DND-41 (cell line): ENCODE measurements around the gene SLC1A7.

Source experiments
- ATAC-seq: fragments of 200-7000 bp; cut with Tn5 transposase; 3 replicates; pipeline ENCODE4 v1.9.1; 2021; ENCODE audit warnings: low read depth; ENCODE audit not compliant: insufficient read depth
- DNase-seq: peaks from one replicate; pipeline ENCODE4 v3.0.0-alpha.2; 2020
- H2AFZ ChIP-seq: 2 replicates; pipeline ENCODE4 v1.6.0; 2012; ENCODE audit warnings: low read depth, low read length
- H3K27ac ChIP-seq: 2 replicates; pipeline ENCODE4 v1.5.1; 2012; ENCODE audit warnings: low read length, inconsistent platforms
- H3K27me3 ChIP-seq: fragments of 200-600 bp; sonication (generic); 2 replicates; pipeline ENCODE4 v1.6.0; 2012; ENCODE audit warnings: low read length, mild to moderate bottlenecking, inconsistent platforms; ENCODE audit not compliant: insufficient read depth, poor library complexity
- H3K36me3 ChIP-seq: 2 replicates; pipeline ENCODE4 v1.5.1; 2012; ENCODE audit warnings: low read length, inconsistent platforms; ENCODE audit not compliant: insufficient read depth
- H3K4me1 ChIP-seq: 2 replicates; pipeline ENCODE4 v1.5.1; 2012; ENCODE audit warnings: mild to moderate bottlenecking, low read length; ENCODE audit not compliant: insufficient read depth
- H3K4me2 ChIP-seq: 2 replicates; pipeline ENCODE4 v1.6.0; 2012; ENCODE audit warnings: mild to moderate bottlenecking, moderate library complexity, low read length, inconsistent platforms; ENCODE audit not compliant: insufficient read depth
- H3K4me3 ChIP-seq, 2 experiments: fragments of 200-600 bp in 1 of 2; shearing (Covaris generic) in 1 of 2; 2 replicates each; pipeline ENCODE4 v1.5.1; 2012 to 2016; ENCODE audit warnings: inconsistent platforms in 2 of 2, low read length in 2 of 2, mild to moderate bottlenecking in 2 of 2, low read depth in 1 of 2, moderate library complexity in 1 of 2
- H3K79me2 ChIP-seq: 2 replicates; pipeline ENCODE4 v1.6.0; 2012; ENCODE audit warnings: low read length, inconsistent platforms; ENCODE audit not compliant: insufficient read depth
- H3K9ac ChIP-seq: 2 replicates; pipeline ENCODE4 v1.6.0; 2012; ENCODE audit warnings: low read depth, mild to moderate bottlenecking, inconsistent platforms, low read length, moderate library complexity
- H3K9me3 ChIP-seq: 2 replicates; pipeline ENCODE4 v1.5.1; 2012; ENCODE audit warnings: low read length, moderate library complexity, mild to moderate bottlenecking, inconsistent platforms; ENCODE audit not compliant: insufficient read depth, severe bottlenecking
- H4K20me1 ChIP-seq: 2 replicates; pipeline ENCODE4 v1.6.0; 2012; ENCODE audit warnings: low read length; ENCODE audit not compliant: insufficient read depth
- EZH2 ChIP-seq: IDR thresholded peaks from 3 replicates; pipeline ENCODE4 v1.6.1; 2012; ENCODE audit warnings: borderline replicate concordance, low read depth, mild to moderate bottlenecking, moderate library complexity, low read length, inconsistent platforms; ENCODE audit not compliant: severe bottlenecking
- TF ChIP-seq, protein P1 (sequence below): IDR thresholded peaks from 2 replicates; pipeline ENCODE4 v1.5.1; 2012; ENCODE audit warnings: borderline replicate concordance, low read length, moderate library complexity, mild to moderate bottlenecking; ENCODE audit not compliant: poor library complexity, severe bottlenecking; ENCODE audit errors: extremely low read depth

Gene SLC1A7

DNA sequence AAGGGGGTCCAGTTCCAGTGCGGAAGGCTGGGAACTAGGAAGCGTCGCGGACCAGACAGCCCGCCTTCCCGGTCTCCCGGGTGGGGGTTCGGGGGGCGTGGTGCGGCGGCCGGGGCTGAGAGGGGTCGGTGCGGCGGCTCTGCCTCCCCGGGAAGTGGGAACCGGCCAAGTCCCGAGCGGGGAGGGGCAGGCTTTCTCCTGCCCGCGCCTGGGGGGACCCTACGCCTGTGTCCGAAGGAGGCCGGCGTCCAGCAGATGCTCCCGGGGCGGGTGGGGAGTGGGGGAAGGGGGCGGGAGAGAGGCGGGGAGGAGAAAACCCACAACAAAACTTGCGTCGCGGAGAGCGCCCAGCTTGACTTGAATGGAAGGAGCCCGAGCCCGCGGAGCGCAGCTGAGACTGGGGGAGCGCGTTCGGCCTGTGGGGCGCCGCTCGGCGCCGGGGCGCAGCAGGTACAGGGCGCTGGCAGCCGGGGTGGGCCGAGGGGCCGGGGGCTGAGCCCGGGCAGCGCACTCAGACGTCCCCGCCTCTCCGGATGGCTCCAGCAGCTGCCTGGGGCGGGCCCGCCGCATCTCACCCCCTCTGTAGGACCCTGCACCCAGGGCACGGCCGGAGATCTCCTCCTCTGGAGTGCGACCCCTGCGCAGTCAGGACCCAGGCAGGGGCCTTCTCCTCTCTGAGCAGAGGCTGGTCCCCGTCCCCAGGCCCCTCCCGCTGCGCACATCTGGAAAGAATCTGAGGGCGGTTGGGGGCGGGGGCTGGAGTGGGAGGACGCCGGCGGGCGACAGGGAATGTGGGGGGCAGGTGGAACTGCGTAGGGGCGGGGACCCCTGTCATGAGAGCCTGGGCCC is 80.4 kb downstream of the SLC1A7 start, which contains the start of gene PODN:
Gene PODN, plus strand, starts transcription at position 355 of the 849 bp plus-strand sequence. CDS start 7,643 bp downstream, outside the sequence.
- no peak within 1 kb of the TSS for H2AFZ ChIP-seq
- no peak; the same call in 2 of the 3 replicates for ATAC-seq
- H4K20me1 ChIP-seq = no peaks in the 10 kb centered on the region
- no peak within 1 kb of the TSS for H3K27ac ChIP-seq
- no peak within 1 kb of the TSS for H3K4me3 ChIP-seq
- H3K4me2 ChIP-seq = no peak within 1 kb of the TSS
- no peaks in the 10 kb centered on the region for H3K36me3 ChIP-seq
- H3K9ac ChIP-seq = no peak within 1 kb of the TSS
- DNase-seq = no peak
- H3K27me3 ChIP-seq = peaks cover 16% of the 10 kb centered on the region
- no peaks in the 10 kb centered on the region for H3K4me1 ChIP-seq
- H3K9me3 ChIP-seq = no peaks in the 10 kb centered on the region
- no peaks in the 10 kb centered on the region for H3K79me2 ChIP-seq
- TF ChIP-seq EZH2 = no peak
- TF ChIP-seq, protein P1, sequence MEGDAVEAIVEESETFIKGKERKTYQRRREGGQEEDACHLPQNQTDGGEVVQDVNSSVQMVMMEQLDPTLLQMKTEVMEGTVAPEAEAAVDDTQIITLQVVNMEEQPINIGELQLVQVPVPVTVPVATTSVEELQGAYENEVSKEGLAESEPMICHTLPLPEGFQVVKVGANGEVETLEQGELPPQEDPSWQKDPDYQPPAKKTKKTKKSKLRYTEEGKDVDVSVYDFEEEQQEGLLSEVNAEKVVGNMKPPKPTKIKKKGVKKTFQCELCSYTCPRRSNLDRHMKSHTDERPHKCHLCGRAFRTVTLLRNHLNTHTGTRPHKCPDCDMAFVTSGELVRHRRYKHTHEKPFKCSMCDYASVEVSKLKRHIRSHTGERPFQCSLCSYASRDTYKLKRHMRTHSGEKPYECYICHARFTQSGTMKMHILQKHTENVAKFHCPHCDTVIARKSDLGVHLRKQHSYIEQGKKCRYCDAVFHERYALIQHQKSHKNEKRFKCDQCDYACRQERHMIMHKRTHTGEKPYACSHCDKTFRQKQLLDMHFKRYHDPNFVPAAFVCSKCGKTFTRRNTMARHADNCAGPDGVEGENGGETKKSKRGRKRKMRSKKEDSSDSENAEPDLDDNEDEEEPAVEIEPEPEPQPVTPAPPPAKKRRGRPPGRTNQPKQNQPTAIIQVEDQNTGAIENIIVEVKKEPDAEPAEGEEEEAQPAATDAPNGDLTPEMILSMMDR = no peak

DNA sequence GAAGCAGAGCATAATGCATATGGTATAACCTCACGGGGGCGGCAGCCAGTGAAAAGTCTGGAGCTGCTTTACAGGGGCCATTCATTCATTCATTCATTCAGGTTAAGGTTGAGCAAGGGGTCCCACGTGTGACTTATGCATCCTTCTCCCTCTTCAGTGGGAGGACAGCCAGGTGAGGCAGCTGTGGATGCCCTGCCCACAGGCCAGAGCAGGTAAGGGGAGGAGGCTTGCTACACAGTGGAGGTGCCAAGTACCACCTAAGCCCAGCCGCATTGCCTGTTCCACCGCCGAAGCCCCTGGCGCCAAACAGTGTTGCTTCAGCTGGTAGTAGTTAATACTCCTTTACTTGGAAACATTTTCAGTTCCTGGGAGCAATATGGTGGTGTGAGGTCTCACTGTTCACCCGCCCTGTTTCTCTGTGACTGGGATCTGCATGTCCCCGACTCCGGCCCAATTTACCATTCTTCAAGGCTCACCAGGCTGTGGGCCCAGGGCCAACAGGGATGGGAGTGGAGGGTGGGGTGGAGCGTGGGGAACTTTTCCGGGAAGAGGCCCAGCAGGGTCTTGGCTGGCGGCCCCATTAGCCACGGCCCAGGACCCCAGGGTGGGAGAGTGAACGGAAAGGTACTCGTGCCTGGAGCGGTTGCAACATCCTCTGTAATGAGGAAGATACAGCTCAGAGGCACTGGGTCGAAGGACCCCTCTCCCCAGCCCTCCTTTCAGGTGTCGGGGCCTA is 81.1 kb downstream of the SLC1A7 start:
- peaks cover 16% of the 10 kb centered on the region for H3K27me3 ChIP-seq
- H3K27ac ChIP-seq = no peak overlapping the region

DNA sequence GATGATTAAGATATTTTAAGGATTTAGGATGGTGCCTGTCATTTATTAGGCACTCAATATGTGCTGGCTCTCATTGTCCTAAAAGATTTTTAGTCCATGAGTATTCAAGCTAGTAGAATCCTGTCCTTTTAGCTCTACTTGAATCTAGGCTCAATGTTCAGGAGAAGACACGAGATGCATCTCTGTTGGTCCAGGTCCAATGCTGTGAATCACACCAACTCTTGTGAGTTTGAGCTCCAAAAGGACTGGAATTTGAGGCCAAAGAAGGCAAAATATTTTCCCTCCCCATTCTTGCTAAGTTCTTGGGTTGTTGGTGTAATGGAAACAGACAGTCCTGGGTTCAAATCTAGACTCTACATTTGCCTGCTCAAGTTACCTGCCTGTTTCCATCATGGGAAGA is 81.9 kb downstream of the SLC1A7 start:
- ATAC-seq = no peak
- H3K4me2 ChIP-seq = no peak overlapping the region
- H3K79me2 ChIP-seq = no peaks in the 10 kb centered on the region
- no peaks in the 10 kb centered on the region for H3K36me3 ChIP-seq
- no peaks in the 10 kb centered on the region for H4K20me1 ChIP-seq
- no peak for DNase-seq
- H3K9me3 ChIP-seq = no peaks in the 10 kb centered on the region
- no peak for TF ChIP-seq EZH2
- TF ChIP-seq, protein P1 = no peak
- peaks cover 16% of the 10 kb centered on the region for H3K27me3 ChIP-seq
- no peak overlapping the region for H2AFZ ChIP-seq
- no peak overlapping the region for H3K27ac ChIP-seq
- H3K4me1 ChIP-seq = no peaks in the 10 kb centered on the region
- no peak overlapping the region for H3K9ac ChIP-seq
- H3K4me3 ChIP-seq = no peak overlapping the region

More for the DNA sequence above, 81.1 kb downstream of the SLC1A7 start:
- H3K36me3 ChIP-seq = no peaks in the 10 kb centered on the region
- TF ChIP-seq, protein P1 = no peak
- no peak for TF ChIP-seq EZH2
- no peak overlapping the region for H2AFZ ChIP-seq
- H3K79me2 ChIP-seq = no peaks in the 10 kb centered on the region
- H3K4me3 ChIP-seq = no peak overlapping the region
- no peaks in the 10 kb centered on the region for H3K4me1 ChIP-seq
- H3K9ac ChIP-seq = no peak overlapping the region
- no peak overlapping the region for H3K4me2 ChIP-seq
- no peaks in the 10 kb centered on the region for H4K20me1 ChIP-seq
- DNase-seq = no peak
- no peak for ATAC-seq
- no peaks in the 10 kb centered on the region for H3K9me3 ChIP-seq
